HT-29 (cell line): ENCODE results near the gene COASY. TPM values are rescaled to one million over a fixed set of nuclear protein-coding genes. Genes with fewer than 3 reads are reported as not detected.
A peak's percentile ranks its signal among the peaks of the same experiment; 100 is the strongest.

Source experiments
- DNase-seq: peaks from one replicate; pipeline ENCODE4 v3.0.0-alpha.2; 2015; ENCODE audit warnings: low spot score
- total RNA-seq: library from RNA; depleted of rRNA; stranded (reverse); fragments of >200 nt; shearing (Covaris generic); gene quantifications from 2 replicates; pipeline ENCODE4 v1.2.3, GENCODE V29; 2014; rRNA removed

COASY gene
- total RNA-seq, 1 experiment from 2014 or later: 103 TPM

DNA sequence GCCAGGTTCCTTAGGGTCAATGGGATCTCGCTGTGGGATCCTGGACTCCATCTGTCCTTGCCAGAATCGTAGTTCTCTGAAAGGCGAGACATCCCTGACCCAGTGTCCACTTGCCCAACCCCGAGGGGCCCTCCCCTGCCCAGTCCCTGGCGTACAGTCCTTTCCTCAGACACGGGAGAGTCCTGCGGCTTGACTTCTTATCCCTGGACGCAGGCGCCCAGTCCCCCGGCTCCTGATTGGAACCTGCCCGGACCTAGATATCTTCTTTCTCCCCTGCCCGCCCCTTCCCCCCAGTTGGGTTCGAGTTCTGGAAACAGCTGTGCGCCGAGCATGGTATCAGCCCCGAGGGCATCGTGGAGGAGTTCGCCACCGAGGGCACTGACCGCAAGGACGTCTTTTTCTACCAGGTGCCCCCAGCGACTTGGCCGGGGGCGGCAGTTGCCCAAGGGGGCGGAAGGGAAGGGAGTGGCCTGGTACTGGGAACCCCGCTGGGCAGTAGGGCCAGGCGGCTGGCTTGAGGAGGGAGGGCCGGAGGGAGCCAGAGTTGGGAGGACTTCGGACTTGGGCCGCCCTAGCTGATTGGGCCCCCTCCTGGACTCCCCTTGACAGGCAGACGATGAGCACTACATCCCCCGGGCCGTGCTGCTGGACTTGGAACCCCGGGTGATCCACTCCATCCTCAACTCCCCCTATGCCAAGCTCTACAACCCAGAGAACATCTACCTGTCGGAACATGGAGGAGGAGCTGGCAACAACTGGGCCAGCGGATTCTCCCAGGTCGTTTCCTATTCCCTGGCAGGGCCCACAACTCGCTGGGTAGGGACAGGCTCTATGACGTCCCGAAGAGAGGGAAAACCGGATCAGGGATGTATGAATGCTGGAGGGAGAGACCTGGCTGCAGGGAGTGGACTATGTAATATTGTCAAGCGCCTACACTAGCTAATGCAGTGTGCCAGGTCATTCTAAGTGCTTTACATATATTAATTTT is 48.2 kb downstream of the COASY start:
- peak; percentile 40 for DNase-seq

DNA sequence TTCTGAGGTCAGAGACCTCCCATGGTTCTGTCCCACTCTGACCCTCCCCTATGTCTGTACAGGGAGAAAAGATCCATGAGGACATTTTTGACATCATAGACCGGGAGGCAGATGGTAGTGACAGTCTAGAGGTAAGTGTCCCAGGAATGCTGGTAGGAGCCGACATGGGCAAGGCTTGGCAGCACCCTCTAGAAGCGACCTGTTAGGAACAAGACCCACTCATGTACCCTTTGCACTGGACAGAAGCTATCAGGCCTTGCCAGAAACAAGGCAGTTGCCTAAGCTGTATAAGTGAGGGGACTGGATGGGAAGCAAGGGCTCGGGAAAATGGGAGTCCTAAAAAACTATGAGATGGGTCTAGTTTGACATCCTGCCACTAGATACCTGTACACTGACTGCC is 50.1 kb downstream of the COASY start:
- no peak for DNase-seq

DNA sequence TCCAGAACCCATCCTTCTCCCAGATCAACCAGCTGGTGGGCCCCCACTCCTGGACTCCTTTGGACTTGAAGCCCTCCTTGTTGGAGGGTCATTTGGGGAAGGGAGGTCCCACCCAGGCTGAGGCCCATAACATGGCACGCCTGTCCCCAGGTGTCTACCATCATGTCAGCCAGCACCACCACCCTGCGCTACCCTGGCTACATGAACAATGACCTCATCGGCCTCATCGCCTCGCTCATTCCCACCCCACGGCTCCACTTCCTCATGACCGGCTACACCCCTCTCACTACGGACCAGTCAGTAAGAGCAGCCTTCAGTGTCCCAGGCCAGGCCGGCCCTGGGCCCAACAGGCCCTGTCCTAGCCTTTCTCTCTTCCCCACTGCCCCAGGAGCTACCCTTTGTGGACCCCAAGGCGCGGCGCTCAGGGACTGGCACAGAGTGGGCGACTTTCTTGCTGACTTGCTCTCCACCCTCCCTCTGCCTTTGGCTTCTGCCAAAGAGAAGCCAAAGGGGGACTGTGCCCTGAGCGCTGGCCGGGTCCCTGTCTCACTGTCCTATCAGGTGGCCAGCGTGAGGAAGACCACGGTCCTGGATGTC is 51.8 kb downstream of the COASY start:
- DNase-seq: no peak

Other genes starting within 250 kb of the COASY start
- 30.9 and 38.0 TPM in 2 replicates for gene STAT3, start 173.7 kb upstream of the COASY start, total RNA-seq
- gene CAVIN1, start 138.9 kb upstream of the COASY start, total RNA-seq: 48.7 and 56.6 TPM in 2 replicates
- gene ATP6V0A1, start 103.3 kb upstream of the COASY start, total RNA-seq: 35.0 and 38.4 TPM in 2 replicates
- 54.9 and 65.5 TPM in 2 replicates for gene NAGLU, start 25.9 kb upstream of the COASY start, total RNA-seq
- 0.91 and 1.7 TPM in 2 replicates for gene HSD17B1, start 9.2 kb upstream of the COASY start, total RNA-seq
- 55.9 and 63.1 TPM in 2 replicates for gene MLX, start 5.0 kb downstream of the COASY start, total RNA-seq
- 12.4 and 16.0 TPM in 2 replicates for gene PSMC3IP, start 15.6 kb downstream of the COASY start, total RNA-seq
- gene RETREG3, start 47.2 kb downstream of the COASY start, total RNA-seq: 38.1 and 44.7 TPM in 2 replicates
- gene TUBG1, start 47.5 kb downstream of the COASY start, total RNA-seq: 123 and 127 TPM in 2 replicates
- gene TUBG2, start 97.1 kb downstream of the COASY start, total RNA-seq: 7.4 and 8.7 TPM in 2 replicates
- gene PLEKHH3, start 114.8 kb downstream of the COASY start, total RNA-seq: 34.2 and 49.4 TPM in 2 replicates
- not detected in 2 replicates for gene CCR10, start 119.7 kb downstream of the COASY start, total RNA-seq
- 0.08 and 0.23 TPM in 2 replicates for gene CNTNAP1, start 120.4 kb downstream of the COASY start, total RNA-seq
- 11.8 and 12.2 TPM in 2 replicates for gene EZH1, start 182.9 kb downstream of the COASY start, total RNA-seq
- not detected in 2 replicates for gene RAMP2, start 199.1 kb downstream of the COASY start, total RNA-seq
- gene VPS25, start 211.3 kb downstream of the COASY start, total RNA-seq: 76.1 and 84.4 TPM in 2 replicates
- 7.8 and 8.6 TPM in 2 replicates for gene WNK4, start 218.5 kb downstream of the COASY start, total RNA-seq
- gene COA3, start 236.6 kb downstream of the COASY start, total RNA-seq: 82.9 and 86.2 TPM in 2 replicates
- 0.13 and 0.66 TPM in 2 replicates for gene CNTD1, start 236.7 kb downstream of the COASY start, total RNA-seq